ENCODE results near the gene ANKFY1. TPM values are rescaled to one million over a fixed set of nuclear protein-coding genes. Genes with fewer than 3 reads are reported as not detected.
"Not testable (repeated sequence)": the region's sequence is repeated elsewhere in the genome, so short reads cannot be mapped to it uniquely, and the experiment has no call there.

Gene ANKFY1
- total RNA-seq, 4 donors from 2014 or later: 30.7 to 35.7 (median 32.7) TPM

DNA sequence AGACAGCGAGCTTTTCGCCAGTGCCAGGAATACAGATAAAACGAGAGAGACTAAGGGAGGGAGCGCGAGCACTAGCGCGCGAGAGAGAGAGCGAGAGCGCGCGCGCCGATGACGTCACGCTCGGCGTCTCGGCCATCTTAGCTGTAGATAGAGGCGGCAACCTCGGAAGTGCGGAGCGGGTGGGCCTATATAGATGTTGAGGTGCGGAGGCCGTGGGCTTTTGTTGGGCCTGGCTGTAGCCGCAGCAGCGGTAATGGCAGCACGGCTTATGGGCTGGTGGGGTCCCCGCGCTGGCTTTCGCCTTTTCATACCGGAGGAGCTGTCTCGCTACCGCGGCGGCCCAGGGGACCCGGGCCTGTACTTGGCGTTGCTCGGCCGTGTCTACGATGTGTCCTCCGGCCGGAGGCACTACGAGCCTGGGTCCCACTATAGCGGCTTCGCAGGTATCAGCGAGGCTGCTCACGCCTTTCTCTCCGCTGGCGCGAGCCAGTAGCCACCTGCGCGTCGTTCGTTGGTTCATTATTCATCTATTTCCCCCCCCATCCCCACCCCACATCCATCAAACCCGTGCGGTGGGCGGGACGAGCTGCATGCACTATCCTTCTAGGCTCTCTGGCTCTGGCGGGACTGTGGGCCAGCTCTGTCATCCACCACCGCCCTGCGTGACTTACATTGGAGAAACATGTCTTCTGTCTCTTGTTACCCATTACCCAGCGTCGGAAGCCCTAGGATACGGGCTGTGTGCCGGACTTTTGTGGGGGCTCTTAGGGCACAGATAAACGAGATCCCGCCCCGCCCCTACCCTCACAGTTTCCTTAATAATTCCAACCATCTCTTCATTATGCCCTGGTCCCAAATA is 120.0 kb downstream of the ANKFY1 start:
- TF ChIP-seq, protein P1, sequence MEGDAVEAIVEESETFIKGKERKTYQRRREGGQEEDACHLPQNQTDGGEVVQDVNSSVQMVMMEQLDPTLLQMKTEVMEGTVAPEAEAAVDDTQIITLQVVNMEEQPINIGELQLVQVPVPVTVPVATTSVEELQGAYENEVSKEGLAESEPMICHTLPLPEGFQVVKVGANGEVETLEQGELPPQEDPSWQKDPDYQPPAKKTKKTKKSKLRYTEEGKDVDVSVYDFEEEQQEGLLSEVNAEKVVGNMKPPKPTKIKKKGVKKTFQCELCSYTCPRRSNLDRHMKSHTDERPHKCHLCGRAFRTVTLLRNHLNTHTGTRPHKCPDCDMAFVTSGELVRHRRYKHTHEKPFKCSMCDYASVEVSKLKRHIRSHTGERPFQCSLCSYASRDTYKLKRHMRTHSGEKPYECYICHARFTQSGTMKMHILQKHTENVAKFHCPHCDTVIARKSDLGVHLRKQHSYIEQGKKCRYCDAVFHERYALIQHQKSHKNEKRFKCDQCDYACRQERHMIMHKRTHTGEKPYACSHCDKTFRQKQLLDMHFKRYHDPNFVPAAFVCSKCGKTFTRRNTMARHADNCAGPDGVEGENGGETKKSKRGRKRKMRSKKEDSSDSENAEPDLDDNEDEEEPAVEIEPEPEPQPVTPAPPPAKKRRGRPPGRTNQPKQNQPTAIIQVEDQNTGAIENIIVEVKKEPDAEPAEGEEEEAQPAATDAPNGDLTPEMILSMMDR (IDR thresholded peaks at IDR 0.05): no peak
- peak in 1 of 2 donors; percentile 92 for TF ChIP-seq POLR2A (IDR thresholded peaks at IDR 0.05)
- 1 to 2% methylated on average over 55 to 64 of the region's 69 CpGs for WGBS, 2 donors
- peak overlapping the region; percentile 100 for H3K4me3 ChIP-seq (ENCODE audit: low read depth, poor library complexity, severe bottlenecking)
- peak; percentile 89 to 98 for DNase-seq (ENCODE audit: low spot score in 2 of 2)
- intact Hi-C loops (cut with DNase I; ENCODE audit: low total_unique reads): no loop called here

DNA sequence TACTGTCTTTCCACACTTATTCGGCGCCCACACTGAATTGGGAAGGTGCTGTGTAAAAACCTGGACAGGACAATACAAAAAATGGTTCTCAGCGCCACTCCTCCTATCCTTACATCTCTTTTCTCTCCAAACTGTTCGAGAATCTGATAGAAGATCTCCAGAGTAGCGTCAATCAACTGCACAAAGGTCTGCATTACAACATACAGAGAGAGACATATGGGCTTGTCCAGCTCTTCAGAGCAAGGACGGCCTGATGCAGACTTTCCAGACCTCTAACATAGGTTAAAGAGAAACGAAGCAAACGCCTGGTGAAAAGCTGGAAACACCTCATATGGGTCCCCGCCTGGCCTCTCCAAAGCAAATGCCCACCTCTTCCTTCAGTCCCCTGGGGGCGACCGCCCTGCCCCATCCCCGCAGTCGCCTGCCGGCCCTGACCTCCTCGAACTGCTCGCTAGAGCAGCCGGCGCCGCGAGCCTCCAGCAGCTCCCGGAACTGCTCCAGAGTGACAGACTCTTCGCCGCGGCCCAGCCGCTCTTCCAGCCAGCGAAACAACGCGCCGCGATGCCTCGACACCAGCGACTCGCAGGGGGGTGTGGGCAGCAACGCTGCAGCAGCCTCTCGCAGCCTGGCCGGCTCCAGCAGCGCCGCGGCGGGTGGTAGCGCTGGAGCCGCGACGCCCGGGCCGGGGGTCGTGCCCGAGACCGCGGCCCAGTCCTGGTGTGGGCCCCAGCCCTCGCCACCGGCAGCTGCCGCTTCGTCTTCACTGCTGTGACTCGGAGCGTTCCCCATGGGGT is 121.5 kb downstream of the ANKFY1 start:
- 2 to 6% methylated on average over 14 to 48 of the region's 56 CpGs for WGBS, 2 donors
- DNase-seq (ENCODE audit: low spot score in 2 of 2): peak; percentile 25 to 88
- intact Hi-C loops (cut with DNase I; ENCODE audit: low total_unique reads): no loop called here
- peak overlapping the region; percentile 100 for H3K4me3 ChIP-seq (ENCODE audit: low read depth, poor library complexity, severe bottlenecking)
- no peak for TF ChIP-seq POLR2A (IDR thresholded peaks at IDR 0.05)
- TF ChIP-seq, protein P1 (IDR thresholded peaks at IDR 0.05): no peak

DNA sequence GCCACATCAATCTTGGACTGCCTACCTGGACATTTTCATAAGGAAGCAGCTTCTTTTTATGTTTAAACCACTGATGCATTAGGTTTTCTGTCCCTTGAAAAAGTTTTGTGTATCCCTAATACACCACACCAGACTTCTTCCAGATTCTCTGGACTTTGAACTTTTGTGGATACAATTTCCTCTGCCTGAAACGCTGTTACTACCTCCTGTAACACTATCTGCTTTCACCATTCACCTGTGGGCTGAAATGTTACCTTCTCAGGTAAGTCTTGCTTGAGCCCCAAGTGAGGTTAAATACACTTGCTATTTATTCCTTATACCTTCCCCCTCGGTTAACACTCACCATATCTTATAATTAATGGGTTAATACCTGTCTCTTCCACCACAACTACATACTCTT is 123.7 kb downstream of the ANKFY1 start:
- no peak for DNase-seq (ENCODE audit: low spot score in 2 of 2)
- no peak for TF ChIP-seq POLR2A (IDR thresholded peaks at IDR 0.05)
- TF ChIP-seq, protein P1 (IDR thresholded peaks at IDR 0.05): no peak
- 81 to 84% methylated on average over 2 of the region's 2 CpGs for WGBS, 2 donors
- H3K4me3 ChIP-seq (ENCODE audit: low read depth, poor library complexity, severe bottlenecking): no peak overlapping the region
- intact Hi-C loops (cut with DNase I; ENCODE audit: low total_unique reads): no loop called here

DNA sequence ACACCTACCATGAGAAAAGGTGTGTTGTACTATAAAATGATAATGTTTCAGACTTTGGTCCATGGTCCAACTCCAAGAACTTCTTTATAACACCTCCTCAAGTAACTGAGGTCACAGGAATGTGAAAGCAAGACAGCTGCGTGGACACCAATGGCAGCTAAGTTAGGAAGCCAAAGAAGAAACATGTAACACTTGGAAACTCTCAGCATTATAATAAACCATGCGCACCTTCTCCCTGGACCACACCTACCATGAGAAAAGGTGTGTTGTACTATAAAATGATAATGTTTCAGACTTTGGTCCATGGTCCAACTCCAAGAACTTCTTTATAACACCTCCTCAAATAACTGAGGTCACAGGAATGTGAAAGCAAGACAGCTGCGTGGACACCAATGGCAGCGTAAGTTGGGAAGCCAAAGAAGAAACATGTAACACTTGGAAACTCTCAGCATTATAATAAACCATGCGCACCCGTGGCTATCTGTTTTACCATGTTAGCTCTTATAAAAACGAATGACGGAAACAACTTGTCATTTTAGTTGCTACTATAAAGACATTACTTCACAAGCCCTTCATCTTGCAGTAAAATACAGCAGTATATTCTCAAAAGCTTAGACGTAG is 124.8 kb downstream of the ANKFY1 start:
- DNase-seq (ENCODE audit: low spot score in 2 of 2); H3K4me3 ChIP-seq (ENCODE audit: low read depth, poor library complexity, severe bottlenecking); intact Hi-C loops (cut with DNase I; ENCODE audit: low total_unique reads): not testable (repeated sequence)
- whole genome bisulfite sequencing, 2 donors: 81 to 84% methylated on average over 9 of the region's 9 CpGs

DNA sequence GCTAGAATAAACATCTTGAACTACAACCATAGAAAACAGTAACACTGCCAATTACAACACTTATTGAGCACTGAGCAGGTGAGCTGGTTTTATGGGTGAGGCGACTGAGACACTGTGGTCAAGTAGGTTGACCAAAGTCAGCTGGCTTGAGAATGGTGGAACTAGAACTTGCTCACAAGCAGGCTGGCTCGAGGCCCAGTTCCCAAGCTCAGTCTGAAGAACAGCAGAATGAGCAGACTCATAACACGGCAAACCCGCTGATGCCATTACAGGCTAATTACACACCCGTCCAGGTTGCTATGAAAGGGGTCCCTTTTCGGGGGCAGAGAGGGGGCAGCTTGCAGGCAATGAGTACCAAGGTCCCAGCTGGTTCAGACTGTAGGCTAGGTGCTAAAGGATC is 127.4 kb downstream of the ANKFY1 start:
- TF ChIP-seq POLR2A (IDR thresholded peaks at IDR 0.05): no peak
- TF ChIP-seq, protein P1 (IDR thresholded peaks at IDR 0.05): no peak
- H3K4me3 ChIP-seq (ENCODE audit: low read depth, poor library complexity, severe bottlenecking): no peak overlapping the region
- peak in 1 of 2 donors; percentile 24 for DNase-seq (ENCODE audit: low spot score in 2 of 2)
- 81 to 87% methylated on average over 6 of the region's 6 CpGs for WGBS, 2 donors
- intact Hi-C loops (cut with DNase I; ENCODE audit: low total_unique reads): no loop called here

DNA sequence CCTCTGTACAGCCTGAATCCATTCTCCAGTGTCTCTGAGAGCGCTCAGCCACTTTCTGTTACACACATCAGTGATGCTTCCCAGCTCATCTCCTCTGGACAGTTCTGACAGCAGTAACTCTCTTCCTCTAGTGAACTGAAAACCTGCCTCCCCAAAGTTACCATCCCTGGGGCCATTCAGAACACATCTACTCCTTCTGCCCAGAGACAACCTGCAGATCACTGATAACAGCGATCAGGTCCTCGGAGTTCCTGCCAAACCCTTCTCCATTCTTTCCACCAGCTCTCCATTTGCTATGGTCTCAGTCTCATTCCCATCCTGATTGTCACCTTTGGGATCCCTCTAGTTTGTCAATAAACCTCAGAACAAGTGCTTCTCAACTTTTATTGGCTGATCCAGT is 128.3 kb downstream of the ANKFY1 start:
- DNase-seq (ENCODE audit: low spot score in 2 of 2): no peak
- intact Hi-C loops (cut with DNase I; ENCODE audit: low total_unique reads): no loop called here
- TF ChIP-seq POLR2A (IDR thresholded peaks at IDR 0.05): no peak
- TF ChIP-seq, protein P1 (IDR thresholded peaks at IDR 0.05): no peak
- H3K4me3 ChIP-seq (ENCODE audit: low read depth, poor library complexity, severe bottlenecking): no peak overlapping the region
- WGBS, 2 donors: 77 to 80% methylated on average over 3 of the region's 3 CpGs
